GM18870 (cell line): ENCODE results near the gene TRAF5.
"Not testable (repeated sequence)": the region's sequence is repeated elsewhere in the genome, so short reads cannot be mapped to it uniquely, and the experiment has no call there.

Experiments used
- ATAC-seq: cut with Tn5 transposase; IDR thresholded peaks from one replicate; pipeline ENCODE4 v1.9.1; 2021; ENCODE audit warnings: moderate library complexity; ENCODE audit not compliant: unreplicated experiment

The TRAF5 gene

DNA sequence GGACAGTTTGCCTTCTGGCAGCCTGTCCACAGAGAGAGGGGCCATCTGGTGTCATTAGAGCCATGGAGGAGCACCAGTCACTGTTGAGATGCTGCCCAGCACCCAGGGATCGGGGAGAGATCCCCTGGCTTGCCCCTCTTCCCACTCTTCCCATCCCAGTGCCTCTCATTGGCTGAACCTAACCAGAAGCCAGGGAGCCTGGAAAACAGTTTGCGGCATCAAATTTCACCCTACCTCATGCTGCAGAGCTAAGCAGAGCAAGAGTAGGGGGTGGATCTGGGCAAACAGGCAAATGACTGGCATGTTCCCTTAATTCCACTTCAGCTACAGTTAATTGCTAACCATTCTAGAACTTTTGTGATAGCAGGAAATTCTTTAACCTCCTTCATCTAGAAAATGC, 19.1 kb downstream of the TRAF5 start:
- ATAC-seq: no peak

DNA sequence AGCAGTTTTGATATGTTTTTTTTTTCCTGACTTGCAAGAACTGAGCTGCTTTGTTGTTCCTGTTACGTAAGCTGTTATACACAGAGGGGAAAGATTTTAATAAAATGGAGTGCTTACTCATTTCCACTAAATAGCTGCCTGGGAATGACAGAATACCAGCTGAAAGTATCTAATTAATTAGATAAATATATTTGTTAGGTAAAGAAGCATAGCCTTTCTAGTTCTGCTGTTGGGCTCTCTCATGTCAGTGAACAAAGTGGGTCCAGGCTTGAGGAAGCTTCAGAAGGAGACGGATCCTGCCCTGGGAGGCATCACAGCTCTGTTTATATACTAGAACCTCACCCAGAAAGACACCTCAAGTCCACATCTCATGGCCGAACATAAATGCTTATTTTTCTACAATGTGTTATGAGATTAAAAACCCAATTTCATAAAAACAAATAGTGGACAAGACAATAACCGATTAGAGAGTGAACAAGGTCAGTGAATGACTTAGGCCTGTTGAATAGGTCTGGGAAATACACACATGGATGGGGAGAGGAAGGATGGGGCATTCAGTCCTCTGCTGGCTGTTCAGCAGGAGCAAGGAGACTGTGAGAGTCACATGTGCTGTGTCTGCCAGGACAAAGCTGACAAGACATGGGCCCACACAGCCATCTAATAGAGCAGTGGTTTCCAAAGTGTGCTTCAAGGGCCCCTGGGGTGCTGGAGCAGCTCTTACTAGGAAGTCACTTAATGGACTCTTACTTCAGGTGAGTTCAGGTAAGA, 20.6 kb downstream of the TRAF5 start:
- no peak for ATAC-seq

- ATAC-seq: no peak
Observed at GRCh38 chr1:211348547-211348946, 21.9 kb downstream of the TRAF5 start.

DNA sequence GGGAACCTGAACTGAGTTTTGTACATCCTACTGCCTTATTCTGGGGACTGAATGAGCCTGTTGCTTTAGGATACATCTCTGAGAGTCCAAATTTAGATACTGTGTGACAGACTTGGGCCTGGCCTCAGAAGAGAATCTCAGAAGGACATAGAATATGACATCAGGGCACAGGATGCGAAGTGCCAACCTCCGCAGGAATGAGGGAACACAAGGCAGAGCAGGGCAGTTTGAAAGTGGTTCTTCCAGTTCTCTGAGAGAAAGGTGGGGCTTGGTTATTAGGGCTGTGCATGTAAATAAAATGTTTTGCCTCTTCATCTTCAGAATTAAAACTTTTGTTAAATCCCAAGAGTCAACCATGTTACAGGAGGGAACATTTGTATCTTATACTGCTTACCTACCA, 23.1 kb downstream of the TRAF5 start:
- no peak for ATAC-seq

GRCh38 chr1:211352055-211352454, 25.4 kb downstream of the TRAF5 start:
- ATAC-seq: not testable (repeated sequence)

GRCh38 chr1:211352465-211352864, 25.8 kb downstream of the TRAF5 start:
- no peak for ATAC-seq

DNA sequence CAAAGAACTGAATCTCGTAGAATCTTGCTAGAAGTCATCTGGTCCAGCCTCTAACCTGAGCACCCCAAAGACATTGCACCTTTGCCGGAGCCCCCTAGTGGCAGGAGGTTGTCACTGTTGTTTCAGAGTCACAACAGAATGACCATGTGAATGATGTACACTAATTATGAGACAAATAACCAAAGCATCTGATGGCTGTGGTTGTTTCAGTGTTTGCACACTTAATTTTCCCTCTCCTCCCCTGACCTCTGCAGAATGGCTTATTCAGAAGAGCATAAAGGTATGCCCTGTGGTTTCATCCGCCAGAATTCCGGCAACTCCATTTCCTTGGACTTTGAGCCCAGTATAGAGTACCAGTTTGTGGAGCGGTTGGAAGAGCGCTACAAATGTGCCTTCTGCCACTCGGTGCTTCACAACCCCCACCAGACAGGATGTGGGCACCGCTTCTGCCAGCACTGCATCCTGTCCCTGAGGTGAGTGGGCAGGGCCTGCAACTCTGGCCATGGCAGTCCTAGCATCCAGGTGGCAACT, 26.4 kb downstream of the TRAF5 start:
- peak; percentile 81 for ATAC-seq

DNA sequence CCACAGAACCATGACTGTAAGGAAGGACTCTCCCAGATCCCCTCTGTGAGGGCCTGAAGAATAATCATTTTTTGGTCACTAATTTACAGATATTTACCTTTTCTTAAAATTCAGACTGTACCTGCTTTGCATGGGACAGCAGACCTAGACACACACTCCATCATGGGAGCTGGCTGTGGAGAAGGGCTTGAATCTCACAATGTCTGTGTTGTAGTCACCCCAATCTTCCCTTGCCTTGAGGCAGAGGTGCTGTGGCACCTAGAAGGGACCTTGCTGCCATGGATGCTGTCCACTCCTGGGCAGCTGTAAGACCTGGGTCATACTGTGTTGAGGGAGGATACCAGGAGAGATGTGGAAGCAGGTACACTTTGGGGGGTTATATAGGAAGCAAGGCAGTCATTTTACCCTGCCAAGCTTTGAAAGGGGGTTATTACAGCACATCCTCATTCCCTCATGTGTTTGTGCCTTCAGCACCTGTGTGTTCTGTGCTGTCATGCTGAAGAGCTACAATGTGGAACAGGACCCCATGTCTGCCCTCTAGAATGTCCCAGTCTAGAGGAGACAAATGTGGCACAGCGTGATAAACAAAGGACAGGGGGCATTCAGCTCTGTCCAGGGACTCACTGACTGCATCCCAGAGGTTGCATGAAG, 27.1 kb downstream of the TRAF5 start:
- ATAC-seq: peak; percentile 5

GRCh38 chr1:211355873-211356272, 29.2 kb downstream of the TRAF5 start:
- no peak for ATAC-seq

DNA sequence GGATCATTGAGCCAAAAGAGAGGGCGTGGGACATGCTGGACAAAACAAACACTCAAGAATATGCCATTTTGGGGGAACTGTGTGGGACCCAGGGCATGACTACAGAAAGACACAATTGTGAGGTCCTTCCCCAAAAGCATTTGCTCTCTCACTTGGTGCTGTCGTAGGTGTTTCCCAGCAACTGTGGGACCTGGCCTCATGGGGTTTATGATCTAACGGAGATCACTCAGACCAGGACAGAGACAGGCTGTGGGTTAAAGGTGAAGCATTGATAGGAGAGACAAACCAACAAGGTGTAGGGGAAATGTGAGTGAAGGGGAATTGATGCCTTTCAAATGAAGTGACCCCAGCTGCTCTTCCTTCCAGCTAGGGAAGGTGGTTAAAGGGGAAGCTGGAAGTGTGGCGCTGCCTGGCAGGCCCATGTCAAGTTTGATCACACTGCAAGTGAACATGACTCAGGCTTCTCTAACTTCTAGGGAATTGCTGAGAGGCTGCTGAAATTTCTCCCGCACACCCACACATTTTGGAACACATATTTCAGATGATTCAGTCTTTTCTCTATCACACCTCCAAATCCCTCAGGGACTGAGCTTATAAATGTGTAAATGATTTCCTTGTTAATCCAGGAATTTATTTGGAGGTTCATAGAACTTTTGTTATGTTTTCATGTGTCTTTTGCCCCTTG, 30.2 kb downstream of the TRAF5 start:
- ATAC-seq: no peak

- ATAC-seq: no peak
Observed at GRCh38 chr1:211358685-211359084, 32.1 kb downstream of the TRAF5 start.

DNA sequence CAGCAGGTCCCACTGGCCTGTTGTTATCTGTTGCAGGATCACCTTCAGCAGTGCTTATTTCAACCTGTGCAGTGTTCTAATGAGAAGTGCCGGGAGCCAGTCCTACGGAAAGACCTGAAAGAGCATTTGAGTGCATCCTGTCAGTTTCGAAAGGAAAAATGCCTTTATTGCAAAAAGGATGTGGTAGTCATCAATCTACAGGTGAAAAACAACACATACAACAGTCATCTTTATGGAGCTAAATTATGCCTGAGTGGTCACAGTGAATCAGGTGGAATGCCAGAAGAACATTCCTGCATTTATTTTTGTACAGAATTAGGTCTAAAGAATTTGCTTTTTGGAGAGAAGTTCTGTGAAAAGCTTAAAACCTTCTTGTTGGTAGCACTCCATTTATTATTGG, 33.2 kb downstream of the TRAF5 start:
- ATAC-seq: no peak

- ATAC-seq: no peak
Observed at GRCh38 chr1:211361202-211361601, 34.6 kb downstream of the TRAF5 start.

DNA sequence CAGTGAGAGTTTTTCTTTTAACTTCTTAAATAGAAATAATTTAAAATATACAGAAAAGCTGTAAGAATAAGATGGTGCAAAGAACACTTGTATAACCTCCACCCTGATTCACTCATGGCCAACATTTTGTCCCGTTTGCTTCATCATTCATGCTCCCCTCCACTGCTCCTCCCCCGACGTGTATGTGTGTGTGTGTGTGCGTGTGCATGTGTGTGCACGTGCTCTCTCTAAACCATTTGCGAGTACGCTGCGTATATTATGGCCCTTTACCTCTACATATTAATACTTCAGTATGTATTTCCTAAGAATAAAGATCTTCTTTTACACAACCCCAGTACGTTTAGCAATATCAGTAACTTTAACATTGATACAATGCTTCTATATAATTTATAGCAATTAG, 43.0 kb downstream of the TRAF5 start:
- no peak for ATAC-seq

GRCh38 chr1:211370669-211371068, 44.0 kb downstream of the TRAF5 start:
- ATAC-seq: no peak

DNA sequence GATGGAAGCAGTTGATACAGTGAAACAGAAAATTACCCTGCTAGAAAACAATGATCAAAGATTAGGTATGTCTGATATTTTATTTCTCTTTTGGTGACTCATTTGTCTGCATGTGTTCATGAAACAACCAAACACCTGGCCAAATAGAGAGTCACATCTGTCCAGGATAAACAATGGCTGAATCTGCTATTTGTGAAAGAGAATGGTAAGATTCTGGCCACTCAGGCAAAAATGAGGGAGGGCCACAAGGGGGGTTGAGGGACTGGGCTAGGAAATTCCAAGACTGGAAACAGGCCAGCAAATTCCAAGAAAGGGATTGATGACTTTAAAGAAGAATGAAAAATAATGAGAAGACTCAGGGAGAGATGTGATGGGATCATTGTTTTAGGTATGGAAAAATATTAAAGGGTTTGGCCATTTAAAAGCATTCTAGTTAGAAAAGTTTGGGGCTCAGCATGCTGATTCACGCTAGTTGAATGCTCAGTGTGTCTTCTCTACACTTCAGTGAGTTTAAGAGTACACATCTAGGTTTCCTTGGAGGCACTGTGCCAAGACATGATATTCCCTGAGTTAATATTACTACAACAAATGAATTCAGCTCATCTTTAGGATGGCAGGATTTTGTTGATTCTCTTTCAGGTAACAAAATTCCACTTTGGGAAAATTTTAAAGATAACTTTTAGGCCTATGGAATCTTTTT, 44.9 kb downstream of the TRAF5 start:
- ATAC-seq: no peak

DNA sequence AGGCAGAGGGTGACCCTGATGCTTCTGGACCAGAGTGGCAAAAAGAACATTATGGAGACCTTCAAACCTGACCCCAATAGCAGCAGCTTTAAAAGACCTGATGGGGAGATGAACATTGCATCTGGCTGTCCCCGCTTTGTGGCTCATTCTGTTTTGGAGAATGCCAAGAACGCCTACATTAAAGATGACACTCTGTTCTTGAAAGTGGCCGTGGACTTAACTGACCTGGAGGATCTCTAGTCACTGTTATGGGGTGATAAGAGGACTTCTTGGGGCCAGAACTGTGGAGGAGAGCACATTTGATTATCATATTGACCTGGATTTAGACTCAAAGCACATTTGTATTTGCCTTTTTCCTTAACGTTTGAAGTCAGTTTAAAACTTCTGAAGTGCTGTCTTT, 45.8 kb downstream of the TRAF5 start:
- ATAC-seq: no peak

- ATAC-seq: no peak
Observed at GRCh38 chr1:211375146-211375818, 48.6 kb downstream of the TRAF5 start.

GRCh38 chr1:211375949-211376348, 49.3 kb downstream of the TRAF5 start:
- no peak for ATAC-seq

DNA sequence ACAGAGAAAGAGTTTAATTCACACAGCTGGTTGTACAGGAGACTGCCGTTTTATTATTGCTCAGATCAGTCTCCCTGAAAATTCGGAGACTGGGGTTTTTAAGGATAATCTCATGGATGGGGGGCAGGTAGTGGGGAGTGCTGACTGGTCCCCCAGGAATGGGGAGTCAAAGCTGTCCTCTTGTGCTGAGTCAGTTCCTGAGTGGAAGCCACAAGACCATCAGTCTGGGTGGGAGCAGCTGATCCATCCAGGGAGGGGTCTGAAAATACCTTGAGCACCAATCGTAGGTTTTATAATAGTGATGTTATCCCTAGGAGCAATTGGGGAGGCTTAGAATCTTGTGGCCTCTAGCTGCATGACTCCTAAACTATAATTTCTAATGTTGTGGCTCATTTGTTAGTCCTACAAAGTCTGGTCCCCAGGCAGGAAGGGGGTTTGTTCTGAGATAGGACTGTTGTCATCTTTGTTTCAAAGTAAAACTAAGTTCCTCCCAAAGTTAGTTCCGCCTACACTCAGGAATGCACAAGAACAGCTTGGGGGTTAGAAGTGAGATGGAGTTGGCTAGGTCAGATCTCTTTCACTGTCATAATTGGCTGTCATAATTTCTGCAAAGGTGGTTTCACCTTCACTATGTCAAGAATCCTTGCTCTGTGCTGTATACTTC, 50.3 kb downstream of the TRAF5 start:
- ATAC-seq: no peak
